Vagina (tissue), 2 donors: Measurements from ENCODE around the gene TMEM135. TPM values are rescaled to one million over a fixed set of nuclear protein-coding genes. Genes with fewer than 3 reads are reported as not detected.
"Not testable (repeated sequence)": the region's sequence is repeated elsewhere in the genome, so short reads cannot be mapped to it uniquely, and the experiment has no call there.

ENCODE experiments used
- DNase-seq, 2 donors: peaks; one replicate each; pipeline ENCODE4 v3.0.0-alpha.2; 2017; ENCODE audit errors: extremely low spot score in 2 of 2
- H3K27ac ChIP-seq: fragments of 200-600 bp; sonication (generic); one replicate; pipeline ENCODE4 v1.5.1; 2019
- H3K27me3 ChIP-seq: fragments of 200-600 bp; sonication (generic); one replicate; pipeline ENCODE4 v1.5.1; 2019
- H3K36me3 ChIP-seq, 2 donors: fragments of 200-600 bp; sonication (generic); one replicate each; pipeline ENCODE4 v1.5.1; 2017 to 2019
- H3K4me1 ChIP-seq: fragments of 200-600 bp; sonication (generic); one replicate; pipeline ENCODE4 v1.5.1; 2019
- H3K4me3 ChIP-seq, 2 donors: fragments of 200-600 bp; sonication (generic); 1 replicate in 1 of 2; 2 replicates in 1 of 2; pipeline ENCODE4 v1.5.1; 2016 to 2019
- H3K9me3 ChIP-seq: fragments of 200-600 bp; sonication (generic); one replicate; pipeline ENCODE4 v1.5.1; 2019
- POLR2A ChIP-seq, 2 donors: fragments of 450-650 bp; IDR thresholded peaks; one replicate each; pipeline ENCODE4 v1.6.1; 2017; ENCODE audit warnings: antibody characterized with exemption in 2 of 2, mild to moderate bottlenecking in 2 of 2, moderate library complexity in 2 of 2
- POLR2AphosphoS5 ChIP-seq, 2 donors: sonication (generic); formaldehyde crosslinking; IDR thresholded peaks; one replicate each; pipeline ENCODE4 v1.9.0; 2017; ENCODE audit warnings: antibody characterized with exemption in 2 of 2, mild to moderate bottlenecking in 2 of 2, low read depth in 1 of 2; ENCODE audit not compliant: insufficient read depth in 1 of 2
- intact Hi-C: fragments of 100-400 bp; cut with DNase I; formaldehyde crosslinking; loops from one replicate; pipeline ENCODE4 v1.15.1; 2023
- total RNA-seq: library from RNA; depleted of rRNA; stranded (reverse); fragments of >200 nt; gene quantifications from one replicate; pipeline ENCODE4 v1.2.3, GENCODE V29; 2016
- TF ChIP-seq, protein P1 (sequence below), 3 experiments: fragments of 450-650 bp in 2 of 3; fragments of 200-600 bp in 1 of 3; sonication (generic) in 1 of 3; IDR thresholded peaks; one replicate each; pipeline ENCODE4 v1.5.1; 2017 to 2019; ENCODE audit warnings: antibody characterized with exemption in 3 of 3, mild to moderate bottlenecking in 2 of 3, moderate library complexity in 2 of 3

Gene TMEM135
- total RNA-seq, 1 donor from 2014 or later, result 17.2 TPM

DNA sequence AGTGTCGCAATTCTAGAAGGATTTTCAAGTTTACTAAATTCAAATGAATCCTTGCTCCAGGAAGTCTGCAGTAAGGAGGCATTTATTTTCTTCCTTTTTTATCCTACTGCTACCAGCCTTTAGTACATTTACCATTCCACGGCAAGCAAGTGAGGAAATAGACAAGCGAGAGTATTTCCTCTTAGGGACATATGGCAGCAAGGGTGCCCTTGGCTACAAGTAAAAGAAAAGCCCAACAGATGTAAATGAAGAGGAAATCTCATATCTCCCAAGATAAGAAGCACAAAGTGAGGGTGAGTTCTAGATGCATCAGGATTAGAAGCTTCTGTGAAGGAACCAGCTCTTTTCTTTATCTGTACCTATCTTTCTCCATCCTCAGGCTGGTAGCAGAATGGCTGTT is 44.7 kb upstream of the TMEM135 start:
- no peak for DNase-seq
- TF ChIP-seq, protein P1, sequence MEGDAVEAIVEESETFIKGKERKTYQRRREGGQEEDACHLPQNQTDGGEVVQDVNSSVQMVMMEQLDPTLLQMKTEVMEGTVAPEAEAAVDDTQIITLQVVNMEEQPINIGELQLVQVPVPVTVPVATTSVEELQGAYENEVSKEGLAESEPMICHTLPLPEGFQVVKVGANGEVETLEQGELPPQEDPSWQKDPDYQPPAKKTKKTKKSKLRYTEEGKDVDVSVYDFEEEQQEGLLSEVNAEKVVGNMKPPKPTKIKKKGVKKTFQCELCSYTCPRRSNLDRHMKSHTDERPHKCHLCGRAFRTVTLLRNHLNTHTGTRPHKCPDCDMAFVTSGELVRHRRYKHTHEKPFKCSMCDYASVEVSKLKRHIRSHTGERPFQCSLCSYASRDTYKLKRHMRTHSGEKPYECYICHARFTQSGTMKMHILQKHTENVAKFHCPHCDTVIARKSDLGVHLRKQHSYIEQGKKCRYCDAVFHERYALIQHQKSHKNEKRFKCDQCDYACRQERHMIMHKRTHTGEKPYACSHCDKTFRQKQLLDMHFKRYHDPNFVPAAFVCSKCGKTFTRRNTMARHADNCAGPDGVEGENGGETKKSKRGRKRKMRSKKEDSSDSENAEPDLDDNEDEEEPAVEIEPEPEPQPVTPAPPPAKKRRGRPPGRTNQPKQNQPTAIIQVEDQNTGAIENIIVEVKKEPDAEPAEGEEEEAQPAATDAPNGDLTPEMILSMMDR (IDR thresholded peaks at IDR 0.05), result no peak
- TF ChIP-seq POLR2A (IDR thresholded peaks at IDR 0.05) (no peak), POLR2AphosphoS5 (IDR thresholded peaks at IDR 0.05; ENCODE audit: insufficient read depth in 1 of 2, low read depth in 1 of 2) (no peak)
- no peaks in the 10 kb centered on the region for H3K4me1 ChIP-seq
- H3K27me3 ChIP-seq, result no peaks in the 10 kb centered on the region
- no peak overlapping the region for H3K27ac ChIP-seq
- intact Hi-C loops, result no loop called here
- no peaks in the 10 kb centered on the region for H3K9me3 ChIP-seq
- H3K4me3 ChIP-seq, result no peak overlapping the region
- H3K36me3 ChIP-seq, result no peaks in the 10 kb centered on the region

DNA sequence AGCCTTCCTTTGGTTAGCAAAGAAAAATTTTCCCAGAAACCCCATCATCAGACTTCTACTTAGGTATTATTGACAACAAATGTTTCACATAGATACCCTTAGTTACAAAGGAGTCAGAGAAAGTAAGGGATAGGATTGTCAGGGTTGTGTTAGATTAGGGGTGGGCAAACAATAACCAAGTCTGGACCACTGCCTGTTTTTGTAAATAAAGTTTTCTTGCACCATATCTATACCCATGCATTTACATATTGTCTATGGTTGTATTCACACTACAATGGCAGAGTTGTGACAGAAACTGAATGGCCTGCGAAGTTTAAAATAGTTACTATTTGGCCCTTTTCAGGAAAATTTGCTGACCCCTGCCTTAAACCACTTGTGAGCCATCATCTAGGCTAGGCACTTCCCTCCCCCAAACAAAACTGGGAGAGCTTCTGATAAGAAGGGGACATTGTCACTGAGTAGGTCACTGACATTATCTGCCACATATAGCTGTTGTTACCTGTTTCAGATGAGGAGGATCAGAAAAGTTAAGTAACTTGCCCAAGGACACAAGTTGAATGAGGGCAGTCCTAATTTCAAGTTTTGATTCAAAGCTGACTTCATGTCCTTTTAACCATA is 40.7 kb upstream of the TMEM135 start:
- intact Hi-C loops, result no loop called here

DNA sequence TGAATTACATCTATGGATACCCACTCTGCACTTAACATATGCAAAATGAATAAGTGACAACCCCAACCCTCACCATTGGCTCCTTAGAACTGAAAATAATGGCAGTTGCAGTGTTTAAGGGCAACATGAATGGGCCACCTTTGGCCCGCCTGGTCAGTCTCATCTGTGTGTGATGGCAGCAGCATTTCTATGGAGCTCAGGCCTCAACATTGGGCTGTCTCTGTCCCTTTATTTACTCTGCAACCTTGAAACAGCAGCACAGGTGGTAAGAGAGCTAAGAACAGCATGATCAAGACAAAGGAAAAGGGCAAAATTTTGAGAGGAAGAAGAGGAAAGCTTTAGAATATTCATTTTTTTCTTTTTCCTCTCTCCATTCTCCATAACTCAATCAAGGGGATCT is 38.3 kb upstream of the TMEM135 start:
- no peaks in the 10 kb centered on the region for H3K27me3 ChIP-seq
- TF ChIP-seq POLR2A (IDR thresholded peaks at IDR 0.05) (no peak), POLR2AphosphoS5 (IDR thresholded peaks at IDR 0.05; ENCODE audit: insufficient read depth in 1 of 2, low read depth in 1 of 2) (no peak)
- TF ChIP-seq, protein P1 (IDR thresholded peaks at IDR 0.05), result no peak
- H3K4me3 ChIP-seq, result no peak overlapping the region
- DNase-seq, result no peak
- no peaks in the 10 kb centered on the region for H3K4me1 ChIP-seq
- no peaks in the 10 kb centered on the region for H3K36me3 ChIP-seq
- no peak overlapping the region for H3K27ac ChIP-seq
- H3K9me3 ChIP-seq, result no peaks in the 10 kb centered on the region
- intact Hi-C loops, result no loop called here

More for the DNA sequence above, 40.7 kb upstream of the TMEM135 start:
- TF ChIP-seq, protein P1 (IDR thresholded peaks at IDR 0.05), result no peak
- TF ChIP-seq POLR2A (IDR thresholded peaks at IDR 0.05) (no peak), POLR2AphosphoS5 (IDR thresholded peaks at IDR 0.05; ENCODE audit: insufficient read depth in 1 of 2, low read depth in 1 of 2) (no peak)
- H3K27ac ChIP-seq, result no peak overlapping the region
- H3K36me3 ChIP-seq, result no peaks in the 10 kb centered on the region
- no peaks in the 10 kb centered on the region for H3K27me3 ChIP-seq
- no peaks in the 10 kb centered on the region for H3K9me3 ChIP-seq
- H3K4me1 ChIP-seq, result no peaks in the 10 kb centered on the region
- H3K4me3 ChIP-seq, result no peak overlapping the region
- no peak for DNase-seq

DNA sequence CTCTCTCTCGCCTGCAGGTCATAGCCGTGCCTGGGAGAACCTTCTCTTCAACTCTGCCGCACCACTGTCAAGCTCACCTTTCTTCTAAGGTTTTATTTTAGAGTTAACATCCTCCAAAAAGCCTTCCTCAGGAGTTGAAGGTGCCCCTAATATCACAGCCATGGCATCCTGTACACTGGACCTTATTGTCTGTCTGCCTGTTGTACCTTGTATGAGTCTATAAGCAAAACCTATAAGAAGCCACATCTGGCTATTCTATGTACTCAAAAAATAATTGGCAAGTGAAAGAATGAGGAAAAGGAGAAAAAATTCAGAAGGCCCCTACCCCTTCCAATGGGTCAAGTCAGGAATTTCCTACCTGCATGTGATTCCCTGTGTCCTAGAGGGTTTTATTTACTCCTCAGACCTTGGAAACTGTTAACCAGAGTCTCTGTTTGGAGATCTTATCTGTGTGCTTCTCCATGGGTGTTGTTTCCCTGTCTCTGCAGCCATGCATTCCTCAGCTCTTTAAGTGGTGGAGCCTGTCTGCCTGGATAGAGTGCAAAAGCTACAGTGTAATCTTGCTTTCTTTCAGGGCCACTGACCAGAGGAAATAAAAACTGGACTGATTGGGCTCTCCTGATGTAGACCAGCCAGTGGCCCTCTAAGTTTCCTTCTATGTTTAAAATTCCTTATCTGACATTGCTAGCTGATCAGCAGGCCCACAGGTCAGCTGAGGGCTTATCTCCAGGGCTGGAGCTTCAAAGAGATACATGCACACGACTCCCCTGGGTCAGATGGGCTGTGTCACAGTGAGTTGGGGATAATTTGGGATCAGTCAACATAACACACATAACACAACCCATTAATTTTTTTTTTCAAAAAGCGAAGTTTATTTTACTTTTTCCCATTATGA is 37.6 kb upstream of the TMEM135 start:
- H3K27ac ChIP-seq, result no peak overlapping the region
- no peaks in the 10 kb centered on the region for H3K36me3 ChIP-seq
- H3K4me1 ChIP-seq, result no peaks in the 10 kb centered on the region
- intact Hi-C loops, result no loop called here
- H3K27me3 ChIP-seq, result no peaks in the 10 kb centered on the region
- no peaks in the 10 kb centered on the region for H3K9me3 ChIP-seq
- no peak overlapping the region for H3K4me3 ChIP-seq
- TF ChIP-seq, protein P1 (IDR thresholded peaks at IDR 0.05), result no peak
- TF ChIP-seq POLR2AphosphoS5 (IDR thresholded peaks at IDR 0.05; ENCODE audit: insufficient read depth in 1 of 2, low read depth in 1 of 2) (no peak), POLR2A (IDR thresholded peaks at IDR 0.05) (no peak)
- DNase-seq, result no peak

DNA sequence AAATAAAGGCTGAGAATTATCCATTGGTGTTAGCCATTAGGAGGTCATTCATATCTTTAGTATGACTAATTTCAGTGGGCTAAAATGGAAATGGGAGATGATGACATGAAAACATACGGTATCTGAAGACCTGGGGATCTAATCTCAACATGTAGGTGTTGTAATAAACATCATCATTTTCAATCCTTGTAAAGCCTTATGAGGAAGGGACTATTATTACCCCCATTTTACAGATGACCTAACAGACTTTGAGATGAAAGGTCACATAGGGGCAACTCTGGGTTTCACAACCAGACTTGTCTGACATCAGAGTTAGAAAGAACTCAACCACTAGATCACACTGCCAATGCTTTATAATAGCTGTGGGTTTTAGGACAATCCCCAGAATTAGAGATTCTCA is 34.8 kb upstream of the TMEM135 start:
- intact Hi-C loops, result no loop called here
- H3K4me1 ChIP-seq, result no peaks in the 10 kb centered on the region
- no peak for DNase-seq
- no peaks in the 10 kb centered on the region for H3K9me3 ChIP-seq
- H3K36me3 ChIP-seq, result no peaks in the 10 kb centered on the region
- TF ChIP-seq POLR2AphosphoS5 (IDR thresholded peaks at IDR 0.05; ENCODE audit: insufficient read depth in 1 of 2, low read depth in 1 of 2), result no peak
- TF ChIP-seq, protein P1 (IDR thresholded peaks at IDR 0.05), result no peak
- TF ChIP-seq POLR2A (IDR thresholded peaks at IDR 0.05), result no peak
- no peaks in the 10 kb centered on the region for H3K27me3 ChIP-seq
- no peak overlapping the region for H3K27ac ChIP-seq
- H3K4me3 ChIP-seq, result no peak overlapping the region

DNA sequence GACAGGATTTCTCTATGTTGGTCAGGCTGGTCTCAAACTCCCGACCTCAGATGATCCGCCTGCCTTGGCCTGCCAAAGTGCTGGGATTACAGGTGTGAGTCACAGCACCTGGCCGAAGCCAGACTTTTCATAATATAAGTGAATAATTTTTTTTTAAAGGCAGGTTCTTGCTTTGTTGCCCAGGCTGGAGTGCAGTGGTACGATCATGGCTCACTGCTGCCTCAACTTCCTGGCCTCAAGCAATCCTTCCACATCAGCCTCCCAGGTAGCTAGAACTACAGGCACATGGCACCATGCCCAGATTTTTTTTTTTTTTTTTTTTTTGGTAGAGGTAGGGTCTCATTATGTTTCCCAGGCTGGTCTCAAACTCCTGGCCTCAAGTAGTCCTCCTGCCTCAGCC is 33.5 kb upstream of the TMEM135 start:
- H3K27me3 ChIP-seq, DNase-seq, H3K36me3 ChIP-seq, H3K27ac ChIP-seq, H3K9me3 ChIP-seq, intact Hi-C loops, H3K4me3 ChIP-seq, H3K4me1 ChIP-seq: not testable (repeated sequence)
